Osteocyte (in vitro differentiated cells): ENCODE measurements around the gene CLRN3. TPM values are rescaled to one million over a fixed set of nuclear protein-coding genes. Genes with fewer than 3 reads are reported as not detected.

Source experiments
- DNase-seq: peaks from one replicate; pipeline ENCODE4 v3.0.0; 2021; ENCODE audit warnings: mixed read lengths; ENCODE audit not compliant: unreplicated experiment; ENCODE audit errors: extremely low spot score
- H3K27ac Mint-ChIP-seq: one replicate; pipeline ENCODE4 v1.8.0; 2021; ENCODE audit warnings: mild to moderate bottlenecking, mixed read lengths; ENCODE audit not compliant: unreplicated experiment
- H3K27me3 Mint-ChIP-seq: one replicate; pipeline ENCODE4 v1.8.0; 2021; ENCODE audit warnings: mixed read lengths; ENCODE audit not compliant: unreplicated experiment
- H3K36me3 Mint-ChIP-seq: one replicate; pipeline ENCODE4 v1.8.0; 2021; ENCODE audit warnings: mixed read lengths; ENCODE audit not compliant: unreplicated experiment
- H3K4me1 Mint-ChIP-seq: one replicate; pipeline ENCODE4 v1.8.0; 2021; ENCODE audit warnings: mixed read lengths; ENCODE audit not compliant: unreplicated experiment
- H3K4me3 Mint-ChIP-seq: one replicate; pipeline ENCODE4 v1.8.0; 2021; ENCODE audit warnings: mild to moderate bottlenecking, moderate library complexity, mixed read lengths; ENCODE audit not compliant: unreplicated experiment
- H3K9me3 Mint-ChIP-seq: one replicate; pipeline ENCODE4 v1.8.0; 2021; ENCODE audit warnings: mixed read lengths; ENCODE audit not compliant: unreplicated experiment
- CTCF ChIP-seq: fragments of 200-600 bp; sonication (generic); IDR thresholded peaks from 2 replicates; pipeline ENCODE4 v1.5.0; 2021; ENCODE audit warnings: antibody characterized with exemption, mild to moderate bottlenecking, moderate library complexity
- total RNA-seq: library from RNA; stranded (reverse); gene quantifications from 2 replicates; pipeline ENCODE4 v1.2.1, GENCODE V29; 2021

The CLRN3 gene
- total RNA-seq, 1 donor from 2014 or later: not detected

DNA sequence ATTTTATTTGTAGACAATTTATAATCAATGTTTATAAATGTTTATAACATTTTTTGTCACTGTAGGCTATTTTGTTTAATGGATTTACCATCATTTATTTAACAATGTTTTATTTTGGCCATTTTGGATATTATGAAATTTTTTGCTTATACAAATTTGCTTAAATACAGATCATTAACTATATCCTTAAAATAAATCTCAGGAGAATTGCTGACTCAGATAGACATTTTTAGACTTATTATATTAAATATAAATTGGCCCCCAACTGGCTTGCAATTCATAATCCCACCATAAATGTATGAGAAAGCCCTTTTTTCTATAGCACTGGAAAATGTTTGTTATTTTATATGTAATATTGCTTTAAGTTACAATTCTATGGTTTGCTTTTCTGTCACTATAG is 3.8 kb upstream of the CLRN3 start:
- Mint-ChIP-seq H3K4me1 (no peaks in the 10 kb centered on the region), H3K27ac (no peak overlapping the region), H3K4me3 (no peak overlapping the region), H3K9me3 (no peaks in the 10 kb centered on the region), H3K27me3 (peaks cover 27% of the 10 kb centered on the region), H3K36me3 (no peaks in the 10 kb centered on the region)
- TF ChIP-seq CTCF: no peak
- DNase-seq: no peak

- no peaks in the 10 kb centered on the region for H3K9me3 Mint-ChIP-seq
- no peak overlapping the region for H3K27ac Mint-ChIP-seq
- H3K4me3 Mint-ChIP-seq: no peak overlapping the region
- TF ChIP-seq CTCF: no peak
- no peak for DNase-seq
- H3K4me1 Mint-ChIP-seq: peaks cover 4% of the 10 kb centered on the region
- no peaks in the 10 kb centered on the region for H3K36me3 Mint-ChIP-seq
- H3K27me3 Mint-ChIP-seq: peaks cover 14% of the 10 kb centered on the region
Measured at GRCh38 chr10:127894146-127894545, 1.4 kb upstream of the CLRN3 start.

DNA sequence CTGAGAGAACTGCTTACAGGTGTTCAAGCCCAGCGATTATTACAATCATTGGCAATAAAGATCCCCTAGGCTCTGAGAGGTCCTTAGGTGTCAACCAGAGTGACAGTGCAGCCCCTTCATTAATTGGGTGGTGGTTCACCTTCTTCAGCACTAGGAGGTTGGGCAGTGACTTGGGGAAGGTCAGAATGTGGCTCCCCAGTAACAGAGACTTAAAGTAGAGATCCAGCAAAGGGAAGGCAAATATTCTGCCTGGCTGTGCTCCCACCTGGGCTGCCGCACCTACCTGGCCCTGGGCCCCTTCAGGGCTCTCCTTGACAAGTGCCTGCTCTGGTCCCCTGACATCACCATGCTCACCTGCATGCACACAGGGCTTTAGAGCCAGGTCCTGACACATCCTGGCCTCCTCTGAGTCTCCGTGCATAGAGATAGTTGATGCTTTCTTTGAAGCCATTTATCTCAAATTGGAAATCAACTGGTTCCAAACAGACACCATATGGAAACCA is 1.9 kb downstream of the CLRN3 start:
- peak; percentile 57 for DNase-seq
- H3K9me3 Mint-ChIP-seq: no peaks in the 10 kb centered on the region
- H3K36me3 Mint-ChIP-seq: no peaks in the 10 kb centered on the region
- H3K4me3 Mint-ChIP-seq: no peak overlapping the region
- H3K4me1 Mint-ChIP-seq: peaks cover 4% of the 10 kb centered on the region
- peaks cover 9% of the 10 kb centered on the region for H3K27me3 Mint-ChIP-seq
- no peak for TF ChIP-seq CTCF
- no peak overlapping the region for H3K27ac Mint-ChIP-seq

DNA sequence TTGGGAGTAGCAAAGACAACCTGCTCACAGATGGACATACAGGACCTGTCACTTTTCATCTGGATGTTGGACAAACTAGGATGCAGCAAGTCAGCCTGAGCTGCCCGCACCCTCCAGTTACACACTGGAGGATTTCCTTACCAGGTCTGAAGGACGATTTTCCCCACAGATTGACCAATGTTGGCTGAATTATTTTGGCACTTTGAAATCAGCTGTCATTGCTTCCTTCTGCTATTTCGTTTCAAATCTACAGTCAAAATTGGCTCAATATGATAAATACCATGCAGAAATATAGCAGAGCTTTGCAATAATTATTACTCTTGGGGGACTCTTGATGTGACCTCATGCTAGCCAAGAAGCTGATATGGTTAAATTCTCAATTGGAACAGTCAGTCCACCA is 2.5 kb downstream of the CLRN3 start:
- TF ChIP-seq CTCF: no peak
- no peaks in the 10 kb centered on the region for H3K9me3 Mint-ChIP-seq
- no peaks in the 10 kb centered on the region for H3K36me3 Mint-ChIP-seq
- H3K27ac Mint-ChIP-seq: no peak overlapping the region
- peak; percentile 21 for DNase-seq
- peaks cover 4% of the 10 kb centered on the region for H3K4me1 Mint-ChIP-seq
- H3K27me3 Mint-ChIP-seq: peaks cover 9% of the 10 kb centered on the region
- H3K4me3 Mint-ChIP-seq: no peak overlapping the region

- H3K27ac Mint-ChIP-seq: no peak overlapping the region
- peaks cover 4% of the 10 kb centered on the region for H3K4me1 Mint-ChIP-seq
Measured at GRCh38 chr10:127889605-127890195, 3.0 kb downstream of the CLRN3 start.

More at GRCh38 chr10:127889605-127890195, 3.0 kb downstream of the CLRN3 start:
- DNase-seq: peak; percentile 62
- H3K27me3 Mint-ChIP-seq: peaks cover 5% of the 10 kb centered on the region
- no peaks in the 10 kb centered on the region for H3K9me3 Mint-ChIP-seq
- no peak overlapping the region for H3K4me3 Mint-ChIP-seq
- no peaks in the 10 kb centered on the region for H3K36me3 Mint-ChIP-seq
- no peak for TF ChIP-seq CTCF
